HG03558 (cell line): ENCODE measurements around the gene AP3B1.

Source experiments
- ATAC-seq: cut with Tn5 transposase; IDR thresholded peaks from one replicate; pipeline ENCODE4 v1.9.1; 2021; ENCODE audit warnings: moderate number of reproducible peaks; ENCODE audit not compliant: unreplicated experiment; ENCODE audit errors: extremely low read depth

Gene AP3B1, protein sequence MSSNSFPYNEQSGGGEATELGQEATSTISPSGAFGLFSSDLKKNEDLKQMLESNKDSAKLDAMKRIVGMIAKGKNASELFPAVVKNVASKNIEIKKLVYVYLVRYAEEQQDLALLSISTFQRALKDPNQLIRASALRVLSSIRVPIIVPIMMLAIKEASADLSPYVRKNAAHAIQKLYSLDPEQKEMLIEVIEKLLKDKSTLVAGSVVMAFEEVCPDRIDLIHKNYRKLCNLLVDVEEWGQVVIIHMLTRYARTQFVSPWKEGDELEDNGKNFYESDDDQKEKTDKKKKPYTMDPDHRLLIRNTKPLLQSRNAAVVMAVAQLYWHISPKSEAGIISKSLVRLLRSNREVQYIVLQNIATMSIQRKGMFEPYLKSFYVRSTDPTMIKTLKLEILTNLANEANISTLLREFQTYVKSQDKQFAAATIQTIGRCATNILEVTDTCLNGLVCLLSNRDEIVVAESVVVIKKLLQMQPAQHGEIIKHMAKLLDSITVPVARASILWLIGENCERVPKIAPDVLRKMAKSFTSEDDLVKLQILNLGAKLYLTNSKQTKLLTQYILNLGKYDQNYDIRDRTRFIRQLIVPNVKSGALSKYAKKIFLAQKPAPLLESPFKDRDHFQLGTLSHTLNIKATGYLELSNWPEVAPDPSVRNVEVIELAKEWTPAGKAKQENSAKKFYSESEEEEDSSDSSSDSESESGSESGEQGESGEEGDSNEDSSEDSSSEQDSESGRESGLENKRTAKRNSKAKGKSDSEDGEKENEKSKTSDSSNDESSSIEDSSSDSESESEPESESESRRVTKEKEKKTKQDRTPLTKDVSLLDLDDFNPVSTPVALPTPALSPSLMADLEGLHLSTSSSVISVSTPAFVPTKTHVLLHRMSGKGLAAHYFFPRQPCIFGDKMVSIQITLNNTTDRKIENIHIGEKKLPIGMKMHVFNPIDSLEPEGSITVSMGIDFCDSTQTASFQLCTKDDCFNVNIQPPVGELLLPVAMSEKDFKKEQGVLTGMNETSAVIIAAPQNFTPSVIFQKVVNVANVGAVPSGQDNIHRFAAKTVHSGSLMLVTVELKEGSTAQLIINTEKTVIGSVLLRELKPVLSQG

DNA sequence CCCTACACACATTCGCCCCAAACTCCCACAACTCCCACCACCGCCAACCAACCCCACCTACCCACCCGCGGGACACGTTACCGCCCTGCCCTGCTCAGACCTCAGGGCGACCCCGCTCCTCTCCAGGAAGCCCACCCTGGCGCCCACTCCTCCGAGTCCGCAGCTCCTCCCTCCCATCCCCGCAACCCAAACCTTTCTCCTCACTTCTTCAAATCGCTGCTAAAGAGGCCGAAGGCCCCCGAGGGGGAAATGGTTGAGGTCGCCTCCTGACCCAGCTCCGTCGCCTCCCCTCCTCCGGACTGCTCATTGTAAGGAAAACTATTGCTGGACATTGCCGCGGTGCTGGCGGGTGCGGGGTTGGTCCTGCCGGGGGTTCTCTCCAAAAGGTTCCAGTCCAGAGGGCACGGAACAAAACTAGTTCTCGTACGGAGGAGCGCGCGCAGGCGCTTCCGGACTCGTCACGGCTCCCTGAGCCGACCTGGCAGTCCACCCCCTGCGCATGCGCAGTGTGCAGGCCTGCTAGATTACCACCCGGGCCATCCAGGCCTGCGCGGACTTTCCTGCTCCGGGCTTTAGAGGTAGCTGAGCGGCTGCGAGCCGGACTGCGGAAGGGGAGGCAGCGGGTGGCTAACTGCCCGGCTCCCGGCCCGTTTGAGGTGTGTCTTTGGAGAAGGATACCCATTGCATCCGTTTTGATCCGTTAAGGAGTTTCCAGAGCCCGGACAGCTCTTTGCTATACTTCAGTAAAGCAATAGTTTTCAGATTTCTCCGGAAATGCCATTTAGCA lies at the start of gene AP3B1:
Gene AP3B1, minus strand, starts transcription at position 451 of the 787 bp plus-strand sequence. Its CDS starts 119 bp downstream, at position 332.
- peak; percentile 63 for ATAC-seq

- ATAC-seq: no peak
These were observed 46.9 kb upstream of the AP3B1 start for GRCh38 chr5:78341440-78341839.

GRCh38 chr5:78339617-78340436 lies 45.3 kb upstream of the AP3B1 start:
- no peak for ATAC-seq

GRCh38 chr5:78336698-78337097 lies 42.2 kb upstream of the AP3B1 start:
- ATAC-seq: no peak

GRCh38 chr5:78335976-78336375 lies 41.5 kb upstream of the AP3B1 start:
- no peak for ATAC-seq

DNA sequence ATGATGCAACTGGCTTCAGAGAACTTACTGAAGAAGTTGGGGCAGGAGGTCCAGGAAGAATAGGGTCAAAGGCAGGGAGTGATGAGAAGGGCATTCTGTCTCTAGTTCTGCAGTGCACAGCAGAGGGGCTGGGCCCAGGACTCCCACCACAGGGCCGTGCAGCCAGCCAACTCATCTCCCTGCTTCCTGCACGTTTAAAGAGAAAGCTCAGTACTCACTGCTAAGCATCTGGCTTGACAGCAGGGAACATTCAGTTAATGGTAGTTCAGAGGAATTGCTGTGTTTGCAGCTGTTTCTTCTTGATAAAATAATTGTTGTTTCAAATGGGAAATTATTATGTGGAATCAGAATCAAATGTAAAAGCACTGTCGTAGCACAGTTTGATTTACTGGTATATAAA lies 40.3 kb upstream of the AP3B1 start:
- ATAC-seq: no peak

DNA sequence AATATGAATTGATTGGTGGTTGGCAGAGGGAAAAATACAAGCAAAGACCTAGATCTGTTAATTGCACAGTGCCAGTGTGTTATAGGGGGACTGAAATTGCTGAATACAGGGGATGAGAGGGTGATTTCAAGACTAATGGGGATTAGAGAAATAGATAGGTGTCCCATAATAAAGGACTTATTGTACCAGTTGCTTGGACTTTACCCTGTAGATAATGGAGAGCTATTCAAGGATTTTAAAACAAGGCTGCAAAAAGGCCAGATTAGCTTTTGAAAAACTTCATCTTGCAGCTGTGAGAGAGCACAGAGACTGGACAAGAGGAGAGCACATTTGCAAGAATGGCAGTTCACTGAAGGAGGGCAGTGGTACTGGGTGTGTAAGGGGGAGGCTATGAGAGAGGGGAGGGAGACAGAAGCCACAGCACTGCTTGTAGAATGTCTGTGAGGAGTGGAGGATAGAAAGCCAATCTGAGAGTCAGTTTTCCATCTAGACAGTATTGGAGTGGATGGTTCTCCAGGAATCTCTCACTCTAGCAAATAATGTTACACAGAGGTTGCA lies 37.1 kb upstream of the AP3B1 start:
- ATAC-seq: no peak

DNA sequence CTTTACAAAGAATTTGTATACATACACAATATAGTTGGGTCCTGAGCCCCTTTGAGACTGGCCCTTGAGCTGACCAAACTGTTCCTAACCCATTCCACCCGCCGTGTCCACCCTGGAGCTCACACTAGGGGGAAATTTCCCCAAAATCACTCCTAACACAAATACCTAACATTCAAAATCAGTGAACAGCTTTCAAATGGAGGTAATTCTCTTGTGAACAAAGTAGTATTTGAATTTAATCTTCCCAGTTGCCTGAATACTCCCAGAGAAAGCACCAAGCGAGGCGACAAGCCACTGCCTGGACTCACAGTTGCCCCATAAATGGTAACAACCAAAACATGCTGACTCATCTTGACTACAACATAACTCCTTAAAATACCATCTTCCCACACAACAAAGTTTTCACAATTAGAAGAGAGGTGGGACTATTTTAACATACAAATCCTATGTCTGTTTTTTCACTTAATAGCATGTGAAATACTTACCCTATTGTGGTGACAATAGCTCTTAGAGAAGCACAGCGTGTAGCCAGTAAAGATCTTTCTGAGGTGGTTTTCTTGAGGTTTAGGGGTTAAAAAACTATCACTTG lies 34.2 kb upstream of the AP3B1 start:
- ATAC-seq: no peak

GRCh38 chr5:78327761-78328510 lies 33.4 kb upstream of the AP3B1 start:
- ATAC-seq: no peak

- no peak for ATAC-seq
These were observed 32.4 kb upstream of the AP3B1 start for GRCh38 chr5:78326930-78327329.

- no peak for ATAC-seq
These were observed 28.7 kb upstream of the AP3B1 start for GRCh38 chr5:78323241-78323640.

GRCh38 chr5:78320401-78320800 lies 25.9 kb upstream of the AP3B1 start:
- no peak for ATAC-seq

DNA sequence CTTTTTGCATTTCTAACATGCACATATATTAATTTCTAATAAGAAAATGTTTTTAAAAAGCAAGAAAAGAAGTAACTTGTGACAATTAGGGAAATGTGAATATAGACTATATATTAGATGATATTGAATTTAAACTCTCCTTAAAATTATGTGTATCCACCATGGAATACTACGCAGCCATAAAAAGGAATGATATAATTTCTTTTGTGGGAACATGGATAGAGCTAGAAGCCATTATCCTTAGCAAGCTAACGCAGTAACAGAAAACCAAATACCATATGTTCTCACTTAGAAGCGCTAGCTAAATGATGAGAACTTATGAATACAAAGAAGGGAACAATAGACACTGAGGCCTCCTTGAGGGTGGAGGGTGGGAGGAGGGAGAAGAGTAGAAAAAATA lies 23.8 kb upstream of the AP3B1 start:
- ATAC-seq: no peak

- ATAC-seq: no peak
These were observed 23.0 kb upstream of the AP3B1 start for GRCh38 chr5:78317515-78317914.

DNA sequence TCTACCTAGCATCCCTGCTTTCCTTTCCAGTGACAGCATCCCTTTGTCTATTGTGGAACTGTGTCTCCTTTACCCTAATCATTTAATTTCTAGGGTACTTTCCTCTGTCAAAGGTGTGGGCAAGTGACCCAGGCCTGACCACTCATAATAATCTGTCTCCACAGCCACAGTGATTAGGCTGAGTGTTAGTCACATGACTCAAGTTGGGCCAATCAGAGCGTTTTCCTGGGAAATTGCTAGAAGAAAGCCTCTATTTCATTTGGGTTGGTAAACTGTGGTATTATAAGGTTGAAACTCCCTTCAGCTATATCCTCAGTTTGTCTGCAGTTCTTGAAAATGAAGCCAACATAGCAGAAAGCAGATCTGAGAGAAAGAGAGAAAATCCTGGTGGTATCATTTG lies 14.2 kb upstream of the AP3B1 start:
- ATAC-seq: no peak

- ATAC-seq: no peak
These were observed 6.1 kb upstream of the AP3B1 start for GRCh38 chr5:78300464-78301045.
